HepG2 (cell line): ENCODE results near the gene DYNC2I2. TPM values are rescaled to one million over a fixed set of nuclear protein-coding genes. Genes with fewer than 3 reads are reported as not detected.
A peak's percentile ranks its signal among the peaks of the same experiment; 100 is the strongest.

Experiments used
- AKNA ChIP-seq: sonication (generic); formaldehyde crosslinking; IDR thresholded peaks from 2 replicates; pipeline ENCODE4 v1.4.0; 2020; ENCODE audit warnings: missing genetic modification reagents, borderline replicate concordance
- ARID4A ChIP-seq: sonication (generic); formaldehyde crosslinking; IDR thresholded peaks from 2 replicates; pipeline ENCODE4 v1.5.0; 2020; ENCODE audit warnings: mild to moderate bottlenecking, missing genetic modification reagents, borderline replicate concordance
- DMTF1 ChIP-seq: sonication (generic); formaldehyde crosslinking; IDR thresholded peaks from 2 replicates; pipeline ENCODE4 v1.4.0; 2020; ENCODE audit warnings: mild to moderate bottlenecking, missing genetic modification reagents
- E2F2 ChIP-seq: sonication (generic); formaldehyde crosslinking; IDR thresholded peaks from 2 replicates; pipeline ENCODE4 v1.4.0; 2020; ENCODE audit warnings: missing genetic modification reagents, borderline replicate concordance
- GLMP ChIP-seq: sonication (generic); formaldehyde crosslinking; IDR thresholded peaks from 2 replicates; pipeline ENCODE4 v1.9.0; 2021; ENCODE audit warnings: missing genetic modification reagents, mild to moderate bottlenecking, borderline replicate concordance
- RAD21 ChIP-seq: fragments of 450-650 bp; formaldehyde crosslinking; IDR thresholded peaks from 2 replicates; pipeline ENCODE4 v1.5.0; 2020; ENCODE audit warnings: mild to moderate bottlenecking
- SRSF4 ChIP-seq: fragments of 200-400 bp; formaldehyde crosslinking; IDR thresholded peaks from one replicate; pipeline ENCODE4 v1.6.1; 2018; ENCODE audit warnings: mild to moderate bottlenecking, low read depth, low read length, moderate library complexity; ENCODE audit not compliant: poor library complexity, severe bottlenecking
- ZNF205 ChIP-seq: IDR thresholded peaks from 2 replicates; pipeline ENCODE4 v1.6.1; 2018; ENCODE audit warnings: missing biosample characterization, missing genetic modification reagents
- ZNF556 ChIP-seq: sonication (generic); formaldehyde crosslinking; IDR thresholded peaks from 2 replicates; pipeline ENCODE4 v1.4.0; 2020; ENCODE audit warnings: mild to moderate bottlenecking, missing genetic modification reagents, borderline replicate concordance
- ZNF597 ChIP-seq: sonication (generic); formaldehyde crosslinking; IDR thresholded peaks from 2 replicates; pipeline ENCODE4 v1.5.0; 2020; ENCODE audit warnings: missing genetic modification reagents
- polyA plus RNA-seq, 8 experiments: library from polyadenylated mRNA; depleted of rRNA in 3 of 8; stranded (reverse) in 7 of 8; unstranded in 1 of 8; fragments of >200 nt; fragmentation: Illumina TruSeq in 4 of 8; extraction: Trizol in 4 of 8; gene quantifications; 2 replicates each; pipeline versions ENCODE4 v1.2.1 to v1.2.3, GENCODE V29; 2011 to 2016; ENCODE audit warnings: low read depth in 4 of 8, missing spikeins in 1 of 8, mixed read lengths in 1 of 8; ENCODE audit not compliant: insufficient read depth in 1 of 8
- total RNA-seq, 5 experiments: library from RNA; depleted of rRNA; stranded (reverse); fragments of >200 nt; fragmentation: Illumina TruSeq; extraction: Trizol; gene quantifications; 2 replicates each; pipeline ENCODE4 v1.2.3, GENCODE V29; 2016; ENCODE audit warnings: low read depth in 1 of 5

The DYNC2I2 gene
- total and polyA plus RNA-seq, 2 of the 13 experiments (the other 11 are each of a cell fraction or from before 2014, with no cell fraction given): 13.7 to 40.2 TPM

- TF ChIP-seq ARID4A (peak; percentile 85), E2F2 (CRISPR knock-in tag) (no peak), SRSF4 (no peak), ZNF597 (no peak), RAD21 (peak; percentile 84), ZNF205 (CRISPR knock-in tag) (0 out of 2 replicates have a peak, but pooled peaks have one; percentile 20), AKNA (CRISPR knock-in tag) (no peak), DMTF1 (no peak), GLMP (CRISPR knock-in tag) (no peak), ZNF556 (CRISPR knock-in tag) (no peak)
These were observed 21.2 kb downstream of the DYNC2I2 start (continued) for GRCh38 chr9:128635266-128636023.
